GM10847 (cell line): ENCODE measurements around the gene RNFT2.

Experiments
- POLR2A ChIP-seq: IDR thresholded peaks from 2 replicates; pipeline ENCODE4 v1.6.1; 2011; ENCODE audit not compliant: insufficient read length; ENCODE audit errors: extremely low read depth

The RNFT2 gene

DNA sequence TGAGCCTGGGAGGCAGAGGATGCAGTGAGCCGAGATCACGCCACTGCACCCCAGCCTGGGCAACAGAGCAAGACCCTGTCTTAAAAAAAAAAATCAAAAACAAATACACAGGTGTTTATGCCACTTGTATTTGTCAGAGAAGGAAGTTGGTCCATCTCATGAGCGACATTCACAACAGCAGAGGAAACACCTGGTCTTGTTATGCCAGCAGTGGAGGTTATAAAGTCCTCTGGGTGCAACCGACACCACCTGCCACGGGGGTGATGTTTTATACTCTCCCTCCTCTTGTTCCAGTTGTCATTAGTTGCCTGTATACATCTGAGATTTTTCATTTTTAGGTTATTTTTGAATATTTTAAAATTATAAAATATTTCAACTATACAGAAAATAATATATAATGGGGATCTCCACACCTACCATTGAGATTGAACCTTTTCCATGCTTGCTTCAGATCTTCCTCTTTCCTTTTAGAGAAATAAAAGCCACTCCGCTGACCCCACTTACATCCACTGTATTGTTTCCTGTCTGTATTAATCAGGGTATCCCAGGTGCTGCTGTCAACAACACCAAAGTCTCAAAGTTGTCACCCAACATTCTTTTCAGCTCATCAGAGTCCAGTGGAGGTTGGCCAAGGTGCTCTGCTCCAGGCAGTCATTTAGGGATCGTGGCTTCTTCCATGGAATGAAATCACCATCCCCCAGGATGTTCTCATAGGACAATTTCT, 65.1 kb downstream of the RNFT2 start:
- no peak for TF ChIP-seq POLR2A

DNA sequence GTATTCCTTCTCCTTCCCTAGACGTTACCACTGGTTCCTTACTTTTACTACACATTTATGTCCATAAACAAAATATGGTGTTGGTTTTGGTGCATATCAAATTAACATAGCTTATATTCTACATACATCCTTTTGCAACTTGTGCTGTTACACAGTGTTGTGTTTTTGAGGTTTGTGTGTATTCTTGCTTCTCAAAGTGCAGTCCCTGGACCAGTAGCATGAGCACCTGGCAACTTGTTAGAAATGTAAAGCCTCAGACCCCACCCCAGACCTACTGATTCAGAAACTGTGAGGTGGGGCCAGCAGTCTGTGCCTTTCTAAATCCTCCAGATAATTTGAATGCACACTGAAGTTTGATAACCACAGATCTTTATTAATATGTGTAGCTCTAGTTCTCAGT, 65.9 kb downstream of the RNFT2 start:
- TF ChIP-seq POLR2A = no peak

DNA sequence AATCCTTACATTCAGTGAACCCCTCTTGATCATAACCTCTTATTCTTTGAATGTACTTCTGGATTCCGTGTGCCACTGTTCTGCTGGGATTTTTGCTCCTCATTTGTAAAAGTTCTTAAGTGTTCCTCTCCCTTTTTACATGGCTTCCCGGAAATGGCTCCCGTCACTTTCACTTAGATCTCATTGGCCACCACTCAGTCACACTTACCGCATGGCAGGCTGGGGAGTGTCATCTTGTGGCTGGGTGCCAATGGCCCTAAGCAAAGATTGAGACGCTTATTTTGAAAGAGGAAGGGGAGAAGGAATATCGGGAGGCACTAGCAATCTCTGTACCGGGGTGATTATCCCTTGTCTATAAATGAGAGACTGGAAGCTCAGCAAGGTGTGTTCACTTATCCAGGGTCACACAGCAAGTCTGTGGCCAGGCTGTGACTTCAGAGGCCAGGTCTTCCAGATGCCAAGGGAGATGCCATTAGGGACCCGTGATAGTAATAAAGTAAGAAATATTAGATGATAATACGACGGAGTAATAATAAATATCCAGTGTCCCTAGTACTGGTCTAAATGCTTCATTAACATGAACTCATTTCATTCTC, 68.8 kb downstream of the RNFT2 start:
- TF ChIP-seq POLR2A = no peak

DNA sequence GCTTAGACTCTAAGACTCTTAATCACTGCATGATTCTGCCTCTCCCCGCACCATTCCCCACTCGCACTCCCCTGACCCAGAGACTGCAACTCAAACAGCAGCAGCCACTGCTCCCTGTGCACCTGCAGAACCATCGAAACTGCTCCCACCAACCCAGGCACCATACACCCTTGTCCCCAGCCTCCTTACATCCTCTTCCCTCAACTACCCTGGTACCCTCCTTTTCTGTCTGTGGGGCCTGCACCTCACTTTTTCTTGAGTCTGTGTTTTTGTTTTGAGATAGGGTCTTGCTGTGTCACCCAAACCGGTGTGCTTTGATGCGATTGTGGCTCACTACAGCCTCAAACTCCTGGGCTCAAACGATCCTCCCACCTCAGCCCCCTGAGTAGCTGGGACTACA, 69.4 kb downstream of the RNFT2 start:
- no peak for TF ChIP-seq POLR2A

DNA sequence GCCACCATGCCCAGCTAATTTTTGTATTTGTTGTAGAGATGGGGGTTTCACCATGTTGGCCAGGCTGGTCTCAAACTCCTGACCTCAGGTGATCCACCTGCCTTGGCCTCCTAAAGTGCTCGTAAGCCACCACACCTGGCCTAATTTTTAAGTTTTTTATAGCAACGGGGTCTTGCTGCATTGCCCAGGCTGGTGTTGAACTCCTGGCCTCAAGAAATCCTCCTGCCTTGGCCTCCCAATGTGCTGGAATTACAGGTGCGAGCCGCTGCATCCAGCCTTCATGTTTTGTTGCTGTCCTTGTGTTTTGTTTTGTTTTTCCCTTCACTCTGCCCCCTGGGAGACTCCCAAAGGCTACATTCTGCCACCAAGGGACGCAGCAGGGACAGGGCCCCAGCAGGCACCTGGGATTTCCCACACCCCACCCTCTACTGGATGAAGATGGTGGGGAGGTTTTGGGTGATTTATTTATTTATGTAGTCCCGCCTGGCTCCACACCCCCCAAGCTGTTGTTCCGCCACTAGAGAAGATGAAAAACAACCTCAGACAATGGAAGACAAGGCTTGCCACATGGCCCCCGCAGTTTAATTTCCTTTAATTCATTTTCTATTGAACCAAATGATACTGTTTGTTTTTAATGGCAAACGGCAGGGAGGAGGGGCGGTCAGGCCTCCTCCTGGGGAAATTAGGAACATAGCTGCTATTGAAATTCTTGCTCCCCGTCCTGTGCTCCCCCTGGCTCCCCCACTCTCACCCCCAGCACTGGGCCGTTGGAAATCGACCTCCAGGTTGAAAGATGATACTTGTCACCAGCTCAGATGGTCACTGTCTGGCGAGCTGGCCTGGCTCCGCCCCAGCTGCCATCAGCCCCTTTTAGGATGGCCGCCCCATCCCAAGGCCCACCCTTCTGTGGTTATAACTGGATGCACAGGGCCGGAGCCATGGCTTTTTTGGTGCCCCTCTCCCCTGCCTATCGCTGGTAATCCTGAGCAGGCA, 70.3 kb downstream of the RNFT2 start:
- TF ChIP-seq POLR2A = no peak

DNA sequence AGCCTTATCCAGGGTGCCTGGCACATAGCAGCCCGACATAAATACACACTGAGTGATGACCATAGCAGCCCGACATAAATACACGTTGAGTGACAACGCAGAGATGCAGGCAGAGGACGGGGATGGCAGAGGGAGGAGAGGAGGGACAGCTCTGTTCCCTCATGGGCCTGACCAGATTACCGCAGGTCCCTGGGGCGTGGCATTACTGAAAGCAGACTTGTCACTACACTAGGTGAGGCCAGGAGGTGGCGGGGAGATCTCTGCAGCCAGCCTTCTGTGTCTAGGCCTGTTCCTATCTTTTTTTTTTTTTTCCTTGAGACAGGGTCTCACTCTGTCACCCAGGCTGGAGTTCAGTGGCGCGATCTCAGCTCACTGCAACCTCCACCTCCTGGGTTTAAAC, 74.1 kb downstream of the RNFT2 start:
- TF ChIP-seq POLR2A = no peak

DNA sequence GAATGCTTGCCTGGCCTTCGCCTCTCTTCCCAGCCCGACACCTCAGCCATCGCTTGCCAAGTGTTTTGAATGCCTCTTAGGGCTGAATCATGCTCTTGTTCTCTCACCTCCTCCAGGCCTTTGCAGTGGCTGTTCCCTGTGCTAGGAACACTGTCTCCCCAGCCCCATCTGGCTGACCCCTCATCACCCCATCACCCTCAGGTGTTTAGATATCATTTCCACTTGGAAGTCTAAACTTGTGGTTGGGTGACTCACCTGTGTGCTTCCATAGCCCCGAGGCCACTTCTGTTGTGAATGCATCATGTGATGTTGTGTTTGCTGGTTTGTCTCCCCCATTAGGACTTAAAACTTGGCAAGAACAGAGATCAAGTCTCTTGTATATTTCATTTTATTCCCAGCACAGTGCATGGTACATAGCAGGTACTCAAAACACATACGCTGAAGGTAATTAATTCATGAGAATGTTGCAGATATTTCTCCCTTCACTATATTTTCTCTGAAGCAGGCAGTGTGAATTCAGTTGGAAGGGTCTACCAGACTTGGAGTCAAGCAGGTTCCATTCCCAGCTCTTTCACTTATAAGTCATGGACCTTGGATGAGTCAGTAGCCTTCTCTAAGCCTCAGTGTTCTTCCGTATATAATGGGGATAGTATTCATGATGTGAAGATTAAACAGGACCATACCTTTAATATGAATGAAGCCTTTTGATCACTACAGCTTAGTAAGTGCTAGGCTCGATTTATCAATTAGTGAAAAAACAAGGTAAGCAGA, 75.3 kb downstream of the RNFT2 start:
- no peak for TF ChIP-seq POLR2A

DNA sequence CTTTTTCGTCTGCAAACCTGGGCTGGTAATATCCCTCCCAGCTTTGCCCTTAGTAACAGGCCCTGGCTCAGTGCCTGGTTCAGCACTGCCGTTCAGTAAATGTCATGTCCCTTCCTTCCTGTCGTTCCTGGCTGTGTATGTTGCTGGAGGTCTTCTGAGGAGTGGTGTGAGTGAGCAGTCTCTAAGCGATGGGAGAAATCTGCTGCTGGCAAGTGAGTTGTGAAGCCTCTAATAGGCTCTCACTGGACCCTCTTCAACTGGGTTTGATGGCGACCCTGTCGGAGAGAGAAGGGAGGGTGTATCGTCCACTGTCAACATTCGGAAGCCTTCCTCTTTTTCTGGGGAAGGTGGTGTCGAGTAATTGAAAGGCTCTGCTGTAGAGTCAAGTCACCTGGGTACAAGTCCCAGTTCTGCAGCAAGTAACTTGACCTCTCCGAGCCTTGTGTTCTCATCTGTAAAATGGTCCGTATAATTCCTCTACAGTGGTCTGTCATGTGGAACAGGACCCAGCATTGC, 80.3 kb downstream of the RNFT2 start:
- no peak for TF ChIP-seq POLR2A

DNA sequence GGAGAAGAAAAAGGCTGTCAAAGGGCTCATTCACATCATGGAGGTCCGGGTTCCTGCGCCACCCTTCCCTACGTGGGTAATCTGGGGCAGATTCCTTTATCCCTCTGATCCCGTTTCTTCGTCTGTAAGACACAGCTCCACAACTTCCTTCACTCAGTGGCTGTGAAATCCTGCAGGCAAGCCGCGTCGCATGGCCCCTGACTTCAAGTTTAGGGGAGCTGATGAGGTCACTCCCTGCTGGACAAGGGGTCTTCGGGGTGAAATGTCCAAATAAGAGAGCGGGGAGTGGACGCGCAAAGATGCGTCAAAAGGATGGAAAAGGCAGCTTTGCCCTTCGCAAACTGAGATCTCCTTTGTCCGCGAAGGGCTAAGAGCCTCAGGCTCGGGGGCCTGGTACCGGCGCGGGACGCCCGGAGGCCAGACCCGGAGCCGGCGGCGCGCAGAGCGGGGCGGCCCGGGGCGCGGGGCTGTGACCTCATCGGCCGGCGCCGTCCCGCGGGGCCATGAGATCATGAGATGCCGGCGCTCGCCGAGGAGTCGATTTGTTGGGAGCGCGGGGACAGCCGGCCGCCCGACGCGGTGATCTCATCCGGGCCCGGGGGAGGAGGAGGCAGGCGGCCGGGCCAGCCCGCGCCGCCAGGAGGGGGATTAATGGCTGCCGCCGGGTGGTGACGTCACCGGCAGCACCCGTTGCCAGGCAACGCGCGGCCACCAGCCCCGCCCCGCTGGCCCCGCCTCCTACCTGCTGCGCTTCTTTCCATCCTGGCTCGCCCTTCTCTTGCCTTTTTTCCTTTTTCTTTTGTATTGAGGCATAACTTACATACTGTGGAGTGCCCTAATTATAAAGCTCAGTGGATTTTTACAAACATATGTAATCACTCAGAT, 81.1 kb downstream of the RNFT2 start:
- peak; percentile 60 for TF ChIP-seq POLR2A

DNA sequence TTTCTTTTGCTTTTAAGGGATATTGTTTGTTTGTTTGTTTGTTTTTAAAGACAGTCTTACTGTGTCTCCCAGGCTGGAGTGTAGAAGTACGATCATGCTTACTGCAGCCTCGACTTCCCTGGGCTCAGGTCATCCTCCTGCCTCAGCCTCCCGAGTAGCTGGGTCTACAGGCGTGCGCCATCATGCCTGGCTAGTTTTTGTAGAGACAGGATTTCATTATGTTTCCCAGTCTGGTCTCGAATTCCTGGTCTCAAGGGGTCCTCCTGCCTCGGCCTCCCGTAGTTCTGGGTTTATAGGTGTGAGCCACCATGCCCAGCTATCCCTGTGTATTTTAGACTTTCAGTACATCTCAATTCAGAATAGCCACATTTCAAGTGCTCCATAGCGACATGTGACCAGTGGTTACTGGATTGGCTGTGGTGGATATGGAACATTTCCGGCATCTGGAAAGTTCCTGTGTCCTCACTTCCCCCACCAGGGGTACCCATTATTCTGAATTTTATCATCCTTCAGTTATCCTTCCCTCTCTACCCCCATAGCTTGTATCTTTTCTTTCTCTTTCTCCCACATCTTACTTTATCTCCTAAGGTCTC, 82.0 kb downstream of the RNFT2 start:
- TF ChIP-seq POLR2A = no peak

DNA sequence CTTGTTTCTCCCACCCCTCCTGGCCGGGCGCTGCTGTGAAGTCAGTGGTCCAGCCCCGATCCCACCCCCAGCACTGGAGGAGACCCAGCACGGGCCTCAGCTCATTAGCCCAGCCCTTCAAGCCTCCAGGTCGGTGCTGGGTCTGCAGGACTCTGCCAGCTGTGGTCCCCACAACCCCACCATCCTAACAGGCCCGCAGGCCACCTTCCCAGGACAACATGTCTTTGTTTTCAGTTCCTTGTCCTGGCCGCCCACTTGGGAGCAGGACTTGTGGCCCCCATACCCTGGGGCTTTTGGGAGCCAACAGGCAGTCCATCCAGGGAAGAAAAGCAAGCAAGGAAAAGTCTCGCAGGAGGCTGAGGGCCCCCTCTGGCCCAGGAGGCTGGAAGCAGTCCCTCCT, 83.2 kb downstream of the RNFT2 start:
- no peak for TF ChIP-seq POLR2A

DNA sequence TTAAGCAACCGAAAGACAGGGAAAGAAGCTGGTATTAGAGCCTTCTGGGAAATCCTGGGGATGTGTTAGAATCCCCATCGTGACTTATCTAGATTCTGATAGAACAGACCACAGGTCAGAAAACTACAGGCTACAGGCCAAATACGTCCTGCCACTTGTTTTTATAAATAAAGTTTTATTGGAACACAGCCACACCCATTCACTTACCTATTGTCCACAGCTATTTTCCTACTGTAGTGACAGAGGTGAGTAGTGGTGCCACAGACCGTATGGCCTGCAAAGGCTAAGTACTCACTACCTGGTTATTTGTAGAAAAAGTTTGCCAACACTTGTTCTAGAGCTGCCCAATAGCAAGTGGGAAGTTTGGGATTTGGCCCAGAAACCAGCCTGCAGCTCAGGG, 89.3 kb downstream of the RNFT2 start:
- no peak for TF ChIP-seq POLR2A

DNA sequence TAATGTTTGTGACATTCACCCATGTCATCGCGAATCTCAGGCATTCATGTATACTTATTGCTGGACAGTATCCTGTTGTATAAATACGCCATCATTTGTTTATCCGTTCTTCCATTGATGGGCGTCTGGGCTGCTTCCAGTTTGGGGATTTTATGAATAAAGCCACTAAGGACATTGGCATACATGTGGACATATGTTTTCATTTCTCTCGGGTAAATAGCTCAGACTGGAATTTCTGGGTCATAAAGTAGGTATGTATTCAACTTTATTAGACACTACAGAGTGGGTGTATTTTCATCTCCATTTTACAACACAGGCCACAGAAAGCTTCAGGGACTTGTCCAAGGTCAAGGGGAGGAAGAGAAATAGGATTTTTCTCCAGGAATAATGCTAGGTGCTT, 94.2 kb downstream of the RNFT2 start:
- no peak for TF ChIP-seq POLR2A

DNA sequence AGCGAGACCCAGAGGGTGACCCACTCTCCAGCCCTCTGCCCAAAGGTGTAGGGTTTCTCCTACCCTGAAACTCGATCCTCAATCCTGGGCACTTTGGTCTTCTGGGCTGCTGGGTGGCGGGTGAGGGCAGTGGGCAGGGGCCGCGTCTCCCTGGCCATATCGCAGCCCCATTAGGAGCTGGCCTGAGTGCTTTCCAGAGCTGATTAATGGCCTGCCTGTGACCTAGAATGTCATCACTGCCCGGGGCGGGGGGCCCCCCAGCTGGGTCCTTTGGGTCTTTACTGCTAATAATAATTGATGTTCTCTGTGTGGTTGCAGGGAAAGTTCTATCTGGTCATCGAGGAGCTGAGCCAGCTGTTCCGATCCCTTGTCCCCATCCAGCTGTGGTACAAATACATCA, 95.4 kb downstream of the RNFT2 start:
- no peak for TF ChIP-seq POLR2A
